HPDE6-E6E7 (cell line): ENCODE measurements around the gene POMT1.

Experiments used
- DNase-seq: peaks from one replicate; pipeline ENCODE4 v3.0.0; 2011; ENCODE audit warnings: missing footprints; ENCODE audit errors: extremely low spot score

Gene POMT1

GRCh38 chr9:131554087-131554842 is 51.5 kb downstream of the POMT1 start:
- no peak for DNase-seq

GRCh38 chr9:131554843-131555351 is 52.2 kb downstream of the POMT1 start:
- no peak for DNase-seq

GRCh38 chr9:131555841-131556673 is 53.3 kb downstream of the POMT1 start:
- no peak for DNase-seq

GRCh38 chr9:131557855-131558548 is 55.3 kb downstream of the POMT1 start:
- DNase-seq = no peak

- no peak for DNase-seq
Observed at GRCh38 chr9:131559421-131560000, 56.8 kb downstream of the POMT1 start.

GRCh38 chr9:131562032-131562959 is 59.6 kb downstream of the POMT1 start:
- no peak for DNase-seq

- DNase-seq = no peak
Observed at GRCh38 chr9:131565369-131565768, 62.7 kb downstream of the POMT1 start.

GRCh38 chr9:131566158-131566557 is 63.4 kb downstream of the POMT1 start:
- no peak for DNase-seq

GRCh38 chr9:131567910-131568309 is 65.2 kb downstream of the POMT1 start:
- DNase-seq = no peak
